WTC11 (cell line): ENCODE data around the gene R3HDM4.

Experiments used
- E2F4 ChIP-seq: sonication (generic); formaldehyde crosslinking; IDR thresholded peaks from 2 replicates; pipeline ENCODE4 v1.8.1; 2022; ENCODE audit warnings: low read depth, mild to moderate bottlenecking, moderate library complexity, missing genetic modification reagents, borderline replicate concordance
- JUN ChIP-seq: sonication (generic); formaldehyde crosslinking; IDR thresholded peaks from 2 replicates; pipeline ENCODE4 v1.8.0; 2023; ENCODE audit warnings: mild to moderate bottlenecking, missing genetic modification reagents
- MYBL2 ChIP-seq: sonication (generic); formaldehyde crosslinking; IDR thresholded peaks from 2 replicates; pipeline ENCODE4 v1.8.1; 2023; ENCODE audit warnings: mild to moderate bottlenecking, moderate library complexity, missing genetic modification reagents
- NR1H2 ChIP-seq: sonication (generic); formaldehyde crosslinking; IDR thresholded peaks from 2 replicates; pipeline ENCODE4 v1.9.0; 2021; ENCODE audit warnings: mild to moderate bottlenecking, moderate library complexity, missing genetic modification reagents
- NR3C1 ChIP-seq: sonication (generic); formaldehyde crosslinking; conservative IDR thresholded peaks from 2 replicates; pipeline ENCODE4 v1.8.1; 2023; ENCODE audit warnings: low read depth, mild to moderate bottlenecking, missing genetic modification reagents
- PRDM15 ChIP-seq: sonication (generic); formaldehyde crosslinking; IDR thresholded peaks from 2 replicates; pipeline ENCODE4 v1.8.0; 2022; ENCODE audit warnings: missing genetic modification reagents
- RELA ChIP-seq: sonication (generic); formaldehyde crosslinking; IDR thresholded peaks from 2 replicates; pipeline ENCODE4 v1.8.1; 2022; ENCODE audit warnings: missing genetic modification reagents, mild to moderate bottlenecking, borderline replicate concordance
- TF ChIP-seq, protein P1 (sequence below): fragments of 200-600 bp; IDR thresholded peaks from 2 replicates; pipeline ENCODE4 v1.8.0; 2022; ENCODE audit warnings: antibody characterized with exemption
- TF ChIP-seq, protein P2 (sequence below): sonication (generic); formaldehyde crosslinking; IDR thresholded peaks from 2 replicates; pipeline ENCODE4 v1.8.0; 2022; ENCODE audit warnings: mild to moderate bottlenecking, missing genetic modification reagents
- TF ChIP-seq, protein P3 (sequence below): sonication (generic); formaldehyde crosslinking; IDR thresholded peaks from 2 replicates; pipeline ENCODE4 v1.8.1; 2022; ENCODE audit warnings: missing genetic modification reagents, borderline replicate concordance
- TF ChIP-seq, protein P4 (sequence below): sonication (generic); formaldehyde crosslinking; IDR thresholded peaks from 2 replicates; pipeline ENCODE4 v1.8.0; 2022; ENCODE audit warnings: mild to moderate bottlenecking, missing genetic modification reagents
- TF ChIP-seq, protein P5 (sequence below): sonication (generic); formaldehyde crosslinking; conservative IDR thresholded peaks from 2 replicates; pipeline ENCODE4 v1.8.1; 2023; ENCODE audit warnings: mild to moderate bottlenecking, low read depth, missing genetic modification reagents, moderate library complexity

GRCh38 chr19:870314-870713 lies 42.7 kb downstream of the R3HDM4 start:
- TF ChIP-seq, protein P1, sequence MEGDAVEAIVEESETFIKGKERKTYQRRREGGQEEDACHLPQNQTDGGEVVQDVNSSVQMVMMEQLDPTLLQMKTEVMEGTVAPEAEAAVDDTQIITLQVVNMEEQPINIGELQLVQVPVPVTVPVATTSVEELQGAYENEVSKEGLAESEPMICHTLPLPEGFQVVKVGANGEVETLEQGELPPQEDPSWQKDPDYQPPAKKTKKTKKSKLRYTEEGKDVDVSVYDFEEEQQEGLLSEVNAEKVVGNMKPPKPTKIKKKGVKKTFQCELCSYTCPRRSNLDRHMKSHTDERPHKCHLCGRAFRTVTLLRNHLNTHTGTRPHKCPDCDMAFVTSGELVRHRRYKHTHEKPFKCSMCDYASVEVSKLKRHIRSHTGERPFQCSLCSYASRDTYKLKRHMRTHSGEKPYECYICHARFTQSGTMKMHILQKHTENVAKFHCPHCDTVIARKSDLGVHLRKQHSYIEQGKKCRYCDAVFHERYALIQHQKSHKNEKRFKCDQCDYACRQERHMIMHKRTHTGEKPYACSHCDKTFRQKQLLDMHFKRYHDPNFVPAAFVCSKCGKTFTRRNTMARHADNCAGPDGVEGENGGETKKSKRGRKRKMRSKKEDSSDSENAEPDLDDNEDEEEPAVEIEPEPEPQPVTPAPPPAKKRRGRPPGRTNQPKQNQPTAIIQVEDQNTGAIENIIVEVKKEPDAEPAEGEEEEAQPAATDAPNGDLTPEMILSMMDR, result no peak
- TF ChIP-seq, protein P2, sequence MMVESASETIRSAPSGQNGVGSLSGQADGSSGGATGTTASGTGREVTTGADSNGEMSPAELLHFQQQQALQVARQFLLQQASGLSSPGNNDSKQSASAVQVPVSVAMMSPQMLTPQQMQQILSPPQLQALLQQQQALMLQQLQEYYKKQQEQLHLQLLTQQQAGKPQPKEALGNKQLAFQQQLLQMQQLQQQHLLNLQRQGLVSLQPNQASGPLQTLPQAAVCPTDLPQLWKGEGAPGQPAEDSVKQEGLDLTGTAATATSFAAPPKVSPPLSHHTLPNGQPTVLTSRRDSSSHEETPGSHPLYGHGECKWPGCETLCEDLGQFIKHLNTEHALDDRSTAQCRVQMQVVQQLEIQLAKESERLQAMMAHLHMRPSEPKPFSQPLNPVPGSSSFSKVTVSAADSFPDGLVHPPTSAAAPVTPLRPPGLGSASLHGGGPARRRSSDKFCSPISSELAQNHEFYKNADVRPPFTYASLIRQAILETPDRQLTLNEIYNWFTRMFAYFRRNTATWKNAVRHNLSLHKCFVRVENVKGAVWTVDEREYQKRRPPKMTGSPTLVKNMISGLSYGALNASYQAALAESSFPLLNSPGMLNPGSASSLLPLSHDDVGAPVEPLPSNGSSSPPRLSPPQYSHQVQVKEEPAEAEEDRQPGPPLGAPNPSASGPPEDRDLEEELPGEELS (CRISPR knock-in tag), result no peak
- no peak for TF ChIP-seq RELA (CRISPR knock-in tag)
- no peak for TF ChIP-seq NR1H2 (CRISPR knock-in tag)
- no peak for TF ChIP-seq E2F4 (CRISPR knock-in tag)
- TF ChIP-seq NR3C1, result no peak
- TF ChIP-seq, protein P3, sequence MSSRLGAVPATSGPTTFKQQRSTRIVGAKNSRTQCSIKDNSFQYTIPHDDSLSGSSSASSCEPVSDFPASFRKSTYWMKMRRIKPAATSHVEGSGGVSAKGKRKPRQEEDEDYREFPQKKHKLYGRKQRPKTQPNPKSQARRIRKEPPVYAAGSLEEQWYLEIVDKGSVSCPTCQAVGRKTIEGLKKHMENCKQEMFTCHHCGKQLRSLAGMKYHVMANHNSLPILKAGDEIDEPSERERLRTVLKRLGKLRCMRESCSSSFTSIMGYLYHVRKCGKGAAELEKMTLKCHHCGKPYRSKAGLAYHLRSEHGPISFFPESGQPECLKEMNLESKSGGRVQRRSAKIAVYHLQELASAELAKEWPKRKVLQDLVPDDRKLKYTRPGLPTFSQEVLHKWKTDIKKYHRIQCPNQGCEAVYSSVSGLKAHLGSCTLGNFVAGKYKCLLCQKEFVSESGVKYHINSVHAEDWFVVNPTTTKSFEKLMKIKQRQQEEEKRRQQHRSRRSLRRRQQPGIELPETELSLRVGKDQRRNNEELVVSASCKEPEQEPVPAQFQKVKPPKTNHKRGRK (CRISPR knock-in tag), result no peak
- TF ChIP-seq, protein P4, sequence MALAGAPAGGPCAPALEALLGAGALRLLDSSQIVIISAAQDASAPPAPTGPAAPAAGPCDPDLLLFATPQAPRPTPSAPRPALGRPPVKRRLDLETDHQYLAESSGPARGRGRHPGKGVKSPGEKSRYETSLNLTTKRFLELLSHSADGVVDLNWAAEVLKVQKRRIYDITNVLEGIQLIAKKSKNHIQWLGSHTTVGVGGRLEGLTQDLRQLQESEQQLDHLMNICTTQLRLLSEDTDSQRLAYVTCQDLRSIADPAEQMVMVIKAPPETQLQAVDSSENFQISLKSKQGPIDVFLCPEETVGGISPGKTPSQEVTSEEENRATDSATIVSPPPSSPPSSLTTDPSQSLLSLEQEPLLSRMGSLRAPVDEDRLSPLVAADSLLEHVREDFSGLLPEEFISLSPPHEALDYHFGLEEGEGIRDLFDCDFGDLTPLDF, result no peak
- TF ChIP-seq JUN (CRISPR knock-in tag), result no peak
- TF ChIP-seq, protein P5, sequence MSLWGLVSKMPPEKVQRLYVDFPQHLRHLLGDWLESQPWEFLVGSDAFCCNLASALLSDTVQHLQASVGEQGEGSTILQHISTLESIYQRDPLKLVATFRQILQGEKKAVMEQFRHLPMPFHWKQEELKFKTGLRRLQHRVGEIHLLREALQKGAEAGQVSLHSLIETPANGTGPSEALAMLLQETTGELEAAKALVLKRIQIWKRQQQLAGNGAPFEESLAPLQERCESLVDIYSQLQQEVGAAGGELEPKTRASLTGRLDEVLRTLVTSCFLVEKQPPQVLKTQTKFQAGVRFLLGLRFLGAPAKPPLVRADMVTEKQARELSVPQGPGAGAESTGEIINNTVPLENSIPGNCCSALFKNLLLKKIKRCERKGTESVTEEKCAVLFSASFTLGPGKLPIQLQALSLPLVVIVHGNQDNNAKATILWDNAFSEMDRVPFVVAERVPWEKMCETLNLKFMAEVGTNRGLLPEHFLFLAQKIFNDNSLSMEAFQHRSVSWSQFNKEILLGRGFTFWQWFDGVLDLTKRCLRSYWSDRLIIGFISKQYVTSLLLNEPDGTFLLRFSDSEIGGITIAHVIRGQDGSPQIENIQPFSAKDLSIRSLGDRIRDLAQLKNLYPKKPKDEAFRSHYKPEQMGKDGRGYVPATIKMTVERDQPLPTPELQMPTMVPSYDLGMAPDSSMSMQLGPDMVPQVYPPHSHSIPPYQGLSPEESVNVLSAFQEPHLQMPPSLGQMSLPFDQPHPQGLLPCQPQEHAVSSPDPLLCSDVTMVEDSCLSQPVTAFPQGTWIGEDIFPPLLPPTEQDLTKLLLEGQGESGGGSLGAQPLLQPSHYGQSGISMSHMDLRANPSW, result no peak
- no peak for TF ChIP-seq MYBL2 (CRISPR knock-in tag)
- TF ChIP-seq PRDM15, result no peak
